WTC11 (cell line): Measurements from ENCODE around the gene C10orf120. TPM values are rescaled to one million over a fixed set of nuclear protein-coding genes. Genes with fewer than 3 reads are reported as not detected.

ENCODE experiments used
- ATAC-seq: fragments of 200-7000 bp; cut with Tn5 transposase; 2 replicates; pipeline ENCODE4 v1.10.0; 2021; ENCODE audit warnings: mild to moderate bottlenecking, moderate library complexity
- CTCF ChIA-PET: fragments of 300-600 bp; sonication (Branson Sonifier 250); formaldehyde crosslinking; loops from one replicate; lab custom pipeline; 2021; ENCODE audit warnings: antibody characterized with exemption; lab: Charles Lee
- POLR2A ChIA-PET: fragments of 350-600 bp; sonication (Branson Sonifier 250); formaldehyde crosslinking; loops from one replicate; lab custom pipeline; 2021; ENCODE audit warnings: antibody characterized with exemption; lab: Charles Lee
- DNase-seq: peaks from one replicate; pipeline ENCODE4 v3.0.0; 2021; ENCODE audit warnings: low spot score
- H3K27ac Mint-ChIP-seq: 2 replicates; pipeline ENCODE4 v1.8.0; 2021; ENCODE audit warnings: mixed read lengths
- H3K27me3 Mint-ChIP-seq: 2 replicates; pipeline ENCODE4 v1.8.0; 2021; ENCODE audit warnings: low read depth, mild to moderate bottlenecking, moderate library complexity, mixed read lengths
- H3K36me3 Mint-ChIP-seq: 2 replicates; pipeline ENCODE4 v1.8.0; 2021; ENCODE audit warnings: mixed read lengths
- H3K4me1 Mint-ChIP-seq: 2 replicates; pipeline ENCODE4 v1.8.0; 2022; ENCODE audit warnings: mixed read lengths
- H3K4me3 Mint-ChIP-seq: 2 replicates; pipeline ENCODE4 v1.8.0; 2021; ENCODE audit warnings: mild to moderate bottlenecking, moderate library complexity, mixed read lengths
- H3K9me3 Mint-ChIP-seq: 2 replicates; pipeline ENCODE4 v1.8.0; 2021; ENCODE audit warnings: mixed read lengths
- AR ChIP-seq: fragments of 250-450 bp; sonication (Bioruptor Pico); IDR thresholded peaks from 2 replicates; pipeline ENCODE4 v1.9.0; 2021; ENCODE audit warnings: mild to moderate bottlenecking
- CREB1 ChIP-seq: sonication (generic); formaldehyde crosslinking; IDR thresholded peaks from 2 replicates; pipeline ENCODE4 v1.8.0; 2023; ENCODE audit warnings: mild to moderate bottlenecking, missing genetic modification reagents
- ERG ChIP-seq: fragments of 250-450 bp; sonication (Bioruptor Pico); IDR thresholded peaks from 2 replicates; pipeline ENCODE4 v1.8.0; 2021; ENCODE audit warnings: mild to moderate bottlenecking
- JUN ChIP-seq: sonication (generic); formaldehyde crosslinking; IDR thresholded peaks from 2 replicates; pipeline ENCODE4 v1.8.0; 2023; ENCODE audit warnings: mild to moderate bottlenecking, missing genetic modification reagents
- MLX ChIP-seq: sonication (generic); formaldehyde crosslinking; IDR thresholded peaks from 2 replicates; pipeline ENCODE4 v1.8.1; 2023; ENCODE audit warnings: mild to moderate bottlenecking, missing genetic modification reagents, moderate library complexity
- MXD4 ChIP-seq: fragments of 250-450 bp; sonication (Bioruptor Pico); IDR thresholded peaks from 2 replicates; pipeline ENCODE4 v1.8.0; 2021; ENCODE audit warnings: mild to moderate bottlenecking, moderate library complexity, borderline replicate concordance
- MYBL2 ChIP-seq: sonication (generic); formaldehyde crosslinking; IDR thresholded peaks from 2 replicates; pipeline ENCODE4 v1.8.1; 2023; ENCODE audit warnings: mild to moderate bottlenecking, moderate library complexity, missing genetic modification reagents
- NFATC4 ChIP-seq: fragments of 250-450 bp; sonication (Bioruptor Pico); IDR thresholded peaks from 2 replicates; pipeline ENCODE4 v1.9.0; 2021; ENCODE audit warnings: mild to moderate bottlenecking
- PRRX2 ChIP-seq: fragments of 250-450 bp; sonication (Bioruptor Pico); IDR thresholded peaks from 2 replicates; pipeline ENCODE4 v1.8.0; 2021; ENCODE audit warnings: mild to moderate bottlenecking
- SP1 ChIP-seq: sonication (generic); formaldehyde crosslinking; conservative IDR thresholded peaks from 2 replicates; pipeline ENCODE4 v1.8.1; 2022; ENCODE audit warnings: missing genetic modification reagents
- TCF7 ChIP-seq: sonication (generic); formaldehyde crosslinking; IDR thresholded peaks from 2 replicates; pipeline ENCODE4 v1.8.0; 2022; ENCODE audit warnings: mild to moderate bottlenecking, low read depth, missing genetic modification reagents, moderate library complexity
- ZNF138 ChIP-seq: sonication (generic); formaldehyde crosslinking; conservative IDR thresholded peaks from 2 replicates; pipeline ENCODE4 v1.8.1; 2022; ENCODE audit warnings: mild to moderate bottlenecking, moderate library complexity, missing genetic modification reagents
- ZNF263 ChIP-seq: sonication (generic); formaldehyde crosslinking; IDR thresholded peaks from 2 replicates; pipeline ENCODE4 v1.8.1; 2022; ENCODE audit warnings: low read depth, mild to moderate bottlenecking, moderate library complexity, missing genetic modification reagents
- ZNF396 ChIP-seq: fragments of 250-450 bp; sonication (Bioruptor Pico); IDR thresholded peaks from 2 replicates; pipeline ENCODE4 v1.8.0; 2021; ENCODE audit warnings: mild to moderate bottlenecking, moderate library complexity, borderline replicate concordance
- ZNF423 ChIP-seq: fragments of 250-450 bp; sonication (Bioruptor Pico); IDR thresholded peaks from 2 replicates; pipeline ENCODE4 v2.1.2; 2022; ENCODE audit warnings: mild to moderate bottlenecking, moderate library complexity
- total RNA-seq: library from RNA; stranded (reverse); gene quantifications from 3 replicates; pipeline ENCODE4 v1.2.3, GENCODE V29; 2021
- TF ChIP-seq, protein P1 (sequence below): sonication (generic); formaldehyde crosslinking; conservative IDR thresholded peaks from 2 replicates; pipeline ENCODE4 v1.8.1; 2022; ENCODE audit warnings: mild to moderate bottlenecking, missing genetic modification reagents
- TF ChIP-seq, protein P2 (sequence below): sonication (generic); formaldehyde crosslinking; IDR thresholded peaks from 2 replicates; pipeline ENCODE4 v1.8.1; 2022; ENCODE audit warnings: low read depth, missing genetic modification reagents, borderline replicate concordance
- TF ChIP-seq, protein P3 (sequence below): sonication (generic); formaldehyde crosslinking; IDR thresholded peaks from 2 replicates; pipeline ENCODE4 v1.8.1; 2023; ENCODE audit warnings: mild to moderate bottlenecking, missing genetic modification reagents, borderline replicate concordance

Gene C10orf120
- total RNA-seq, 1 experiment from 2014 or later: not detected

DNA sequence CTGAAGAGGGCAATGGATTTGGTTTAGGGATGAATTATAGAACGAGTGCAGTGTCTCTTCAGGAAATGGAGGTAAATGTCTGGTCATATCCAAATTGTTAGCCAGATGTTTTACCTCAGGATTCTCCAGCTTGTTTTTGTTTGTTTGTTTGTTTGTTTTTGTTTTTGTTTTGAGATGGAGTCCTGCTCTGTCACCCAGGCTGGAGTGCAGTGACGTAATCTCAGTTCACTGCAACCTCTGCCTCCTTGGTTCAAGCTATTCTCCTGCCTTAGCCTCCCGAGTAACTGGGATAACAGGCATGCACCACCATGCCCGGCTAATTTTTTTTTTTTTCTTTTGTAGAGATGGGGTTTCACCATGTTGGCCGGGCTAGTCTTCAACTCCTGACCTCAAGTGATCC is 6.9 kb downstream of the C10orf120 start (continued):
- no peak for TF ChIP-seq ERG
- TF ChIP-seq ZNF423 (CRISPR knock-in tag): no peak
- TF ChIP-seq JUN (CRISPR knock-in tag): no peak
- no peak for TF ChIP-seq AR (CRISPR knock-in tag)
- TF ChIP-seq, protein P1, sequence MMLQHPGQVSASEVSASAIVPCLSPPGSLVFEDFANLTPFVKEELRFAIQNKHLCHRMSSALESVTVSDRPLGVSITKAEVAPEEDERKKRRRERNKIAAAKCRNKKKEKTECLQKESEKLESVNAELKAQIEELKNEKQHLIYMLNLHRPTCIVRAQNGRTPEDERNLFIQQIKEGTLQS (CRISPR knock-in tag): no peak
- TF ChIP-seq, protein P2, sequence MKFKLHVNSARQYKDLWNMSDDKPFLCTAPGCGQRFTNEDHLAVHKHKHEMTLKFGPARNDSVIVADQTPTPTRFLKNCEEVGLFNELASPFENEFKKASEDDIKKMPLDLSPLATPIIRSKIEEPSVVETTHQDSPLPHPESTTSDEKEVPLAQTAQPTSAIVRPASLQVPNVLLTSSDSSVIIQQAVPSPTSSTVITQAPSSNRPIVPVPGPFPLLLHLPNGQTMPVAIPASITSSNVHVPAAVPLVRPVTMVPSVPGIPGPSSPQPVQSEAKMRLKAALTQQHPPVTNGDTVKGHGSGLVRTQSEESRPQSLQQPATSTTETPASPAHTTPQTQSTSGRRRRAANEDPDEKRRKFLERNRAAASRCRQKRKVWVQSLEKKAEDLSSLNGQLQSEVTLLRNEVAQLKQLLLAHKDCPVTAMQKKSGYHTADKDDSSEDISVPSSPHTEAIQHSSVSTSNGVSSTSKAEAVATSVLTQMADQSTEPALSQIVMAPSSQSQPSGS (CRISPR knock-in tag): no peak
- no peak for TF ChIP-seq SP1 (CRISPR knock-in tag)

GRCh38 chr10:122689146-122689820 is 10.4 kb downstream of the C10orf120 start:
- no peak overlapping the region for H3K4me3 Mint-ChIP-seq
- ChIA-PET CTCF (interaction anchor here (0.5 to 2.8 kb wide), 6 partner anchors 14 to 195 kb away, joined by 3 to 23 read pairs (median 4); no protein-coding TSS in a partner anchor), POLR2A (no interaction called here)
- H3K27me3 Mint-ChIP-seq: peaks cover 17% of the 10 kb centered on the region
- H3K27ac Mint-ChIP-seq: no peak overlapping the region
- peaks cover 29% of the 10 kb centered on the region for H3K9me3 Mint-ChIP-seq
- TF ChIP-seq, protein P3, sequence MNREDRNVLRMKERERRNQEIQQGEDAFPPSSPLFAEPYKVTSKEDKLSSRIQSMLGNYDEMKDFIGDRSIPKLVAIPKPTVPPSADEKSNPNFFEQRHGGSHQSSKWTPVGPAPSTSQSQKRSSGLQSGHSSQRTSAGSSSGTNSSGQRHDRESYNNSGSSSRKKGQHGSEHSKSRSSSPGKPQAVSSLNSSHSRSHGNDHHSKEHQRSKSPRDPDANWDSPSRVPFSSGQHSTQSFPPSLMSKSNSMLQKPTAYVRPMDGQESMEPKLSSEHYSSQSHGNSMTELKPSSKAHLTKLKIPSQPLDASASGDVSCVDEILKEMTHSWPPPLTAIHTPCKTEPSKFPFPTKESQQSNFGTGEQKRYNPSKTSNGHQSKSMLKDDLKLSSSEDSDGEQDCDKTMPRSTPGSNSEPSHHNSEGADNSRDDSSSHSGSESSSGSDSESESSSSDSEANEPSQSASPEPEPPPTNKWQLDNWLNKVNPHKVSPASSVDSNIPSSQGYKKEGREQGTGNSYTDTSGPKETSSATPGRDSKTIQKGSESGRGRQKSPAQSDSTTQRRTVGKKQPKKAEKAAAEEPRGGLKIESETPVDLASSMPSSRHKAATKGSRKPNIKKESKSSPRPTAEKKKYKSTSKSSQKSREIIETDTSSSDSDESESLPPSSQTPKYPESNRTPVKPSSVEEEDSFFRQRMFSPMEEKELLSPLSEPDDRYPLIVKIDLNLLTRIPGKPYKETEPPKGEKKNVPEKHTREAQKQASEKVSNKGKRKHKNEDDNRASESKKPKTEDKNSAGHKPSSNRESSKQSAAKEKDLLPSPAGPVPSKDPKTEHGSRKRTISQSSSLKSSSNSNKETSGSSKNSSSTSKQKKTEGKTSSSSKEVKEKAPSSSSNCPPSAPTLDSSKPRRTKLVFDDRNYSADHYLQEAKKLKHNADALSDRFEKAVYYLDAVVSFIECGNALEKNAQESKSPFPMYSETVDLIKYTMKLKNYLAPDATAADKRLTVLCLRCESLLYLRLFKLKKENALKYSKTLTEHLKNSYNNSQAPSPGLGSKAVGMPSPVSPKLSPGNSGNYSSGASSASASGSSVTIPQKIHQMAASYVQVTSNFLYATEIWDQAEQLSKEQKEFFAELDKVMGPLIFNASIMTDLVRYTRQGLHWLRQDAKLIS: no peak
- no peak for TF ChIP-seq ZNF263 (CRISPR knock-in tag)
- TF ChIP-seq CREB1 (CRISPR knock-in tag): no peak
- no peak for TF ChIP-seq ZNF138 (CRISPR knock-in tag)
- no peak for TF ChIP-seq MYBL2 (CRISPR knock-in tag)
- TF ChIP-seq MLX (CRISPR knock-in tag): no peak
- TF ChIP-seq MXD4: no peak
- no peak for TF ChIP-seq PRRX2 (CRISPR knock-in tag)
- TF ChIP-seq AR (CRISPR knock-in tag): no peak
- no peak for TF ChIP-seq ZNF396
- TF ChIP-seq TCF7 (CRISPR knock-in tag): no peak
- TF ChIP-seq NFATC4 (CRISPR knock-in tag): no peak
- peaks cover 6% of the 10 kb centered on the region; the same call in 1 of the 2 replicates for H3K36me3 Mint-ChIP-seq
- DNase-seq (no peak), ATAC-seq (no peak)
- H3K4me1 Mint-ChIP-seq: peaks cover 8% of the 10 kb centered on the region
